ENCODE results near the gene CACNA1S.

Gene CACNA1S

GRCh38 chr1:201112173-201112731, at the start of gene CACNA1S:
Gene CACNA1S, minus strand, starts transcription at chr1:201112426. Its CDS starts 87 bp downstream, at chr1:201112339.
- no peak for DNase-seq

DNA sequence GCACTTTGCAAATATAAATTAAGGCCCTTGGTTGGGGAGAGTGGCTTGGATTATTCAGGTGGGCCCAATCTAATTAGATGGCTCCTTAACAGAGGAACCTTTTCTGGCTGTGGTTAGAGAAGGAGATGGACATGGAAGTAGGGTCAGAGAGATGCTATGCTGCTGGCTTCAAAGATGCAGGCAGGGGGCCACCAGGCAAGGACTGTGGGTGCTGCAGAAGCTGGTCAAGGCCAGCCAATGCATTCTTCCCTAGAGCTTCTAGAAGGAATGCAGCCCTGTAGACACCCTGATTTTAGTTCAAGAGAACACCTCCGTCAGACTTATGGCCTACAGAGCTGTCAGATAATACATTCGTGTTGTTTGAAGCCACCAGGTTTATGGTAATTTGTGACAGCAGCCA, 45.7 kb upstream of the CACNA1S start:
- no peak for DNase-seq

DNA sequence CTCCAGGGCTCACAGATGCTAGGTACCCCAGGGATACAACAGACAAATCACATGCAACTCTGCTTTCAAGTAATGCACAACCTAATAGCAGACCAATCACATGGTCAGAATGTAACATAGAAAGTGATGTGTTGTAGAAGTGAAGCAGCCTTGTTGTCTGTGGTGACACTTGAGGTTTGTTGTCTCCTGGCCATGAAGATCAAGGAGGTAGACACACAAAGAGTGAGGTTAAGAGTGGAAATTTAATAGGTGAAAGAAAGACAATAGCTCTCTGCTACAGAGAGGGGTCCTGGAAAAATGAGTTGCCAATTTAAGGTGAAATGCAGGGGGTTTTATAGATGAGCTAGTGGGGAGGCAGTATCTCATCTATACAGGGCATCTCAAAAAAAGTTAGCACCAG, 44.6 kb upstream of the CACNA1S start:
- DNase-seq: no peak

GRCh38 chr1:201156346-201156745, 44.1 kb upstream of the CACNA1S start:
- no peak for DNase-seq

DNA sequence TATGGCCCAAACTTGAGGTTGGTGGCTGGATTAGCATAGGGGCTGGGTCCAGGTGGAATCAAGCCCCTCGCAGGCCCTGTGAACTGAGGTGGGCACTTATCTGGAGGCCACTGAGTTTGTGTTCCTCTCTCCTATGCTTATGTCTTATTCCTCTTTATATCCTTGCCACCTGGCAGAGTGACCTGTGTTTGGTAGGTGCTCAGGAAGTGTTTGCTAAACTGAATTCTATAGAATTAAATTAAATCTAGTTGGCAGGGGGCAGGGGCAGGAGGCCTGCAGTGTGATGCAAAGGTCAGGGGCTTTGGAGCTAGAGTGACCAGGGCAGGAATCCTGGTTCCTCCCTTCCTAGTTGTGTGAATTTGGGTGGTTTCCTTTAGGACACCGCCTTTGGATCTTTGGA, 43.1 kb upstream of the CACNA1S start:
- no peak for DNase-seq

DNA sequence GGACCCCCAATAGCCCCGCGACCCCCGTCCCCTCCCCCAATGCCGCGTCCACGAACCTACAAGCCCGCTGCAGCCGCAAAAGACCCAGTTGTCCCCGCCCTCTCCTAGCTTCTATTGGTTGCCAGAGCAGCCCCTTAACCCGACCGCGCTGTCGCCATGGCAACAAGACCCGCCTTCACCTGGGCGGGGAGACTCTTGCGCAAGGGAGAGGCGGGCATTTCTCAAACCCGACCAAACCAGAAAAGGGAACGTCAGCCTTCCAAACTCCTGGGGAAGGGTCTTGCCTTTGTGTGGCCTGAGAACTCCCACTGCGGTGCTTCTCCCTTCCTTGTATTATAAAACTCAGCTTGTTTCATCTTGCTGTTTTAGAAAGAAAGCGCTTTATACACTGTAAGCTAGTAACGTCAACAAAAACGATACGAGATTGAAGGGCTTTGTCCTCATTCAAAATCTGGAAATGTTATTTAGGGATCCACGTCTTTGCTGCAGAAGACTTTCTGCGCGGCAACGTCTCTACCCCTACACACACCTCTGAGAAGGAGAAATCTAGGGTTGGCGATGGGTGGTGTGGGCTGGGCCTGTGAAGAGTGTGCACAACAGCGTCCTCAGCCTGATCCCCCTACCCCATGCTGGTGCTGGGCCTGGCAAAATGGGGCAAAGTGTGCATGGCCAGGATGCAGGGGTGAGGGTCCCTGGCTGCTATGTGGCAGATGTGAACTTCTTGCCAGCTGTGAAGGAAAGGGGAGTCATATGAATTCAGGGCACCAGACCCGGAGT, 42.4 kb upstream of the CACNA1S start, which contains the start of gene TMEM9:
TMEM9 (minus strand) TSS at position 86 of the 777 bp plus-strand sequence. CDS start 551 bp downstream, outside the sequence.
- DNase-seq: peak; percentile 91 to 98 (median 95)

GRCh38 chr1:201153474-201154388, 41.5 kb upstream of the CACNA1S start:
- DNase-seq: peak; percentile 13 to 87 (median 86)

DNA sequence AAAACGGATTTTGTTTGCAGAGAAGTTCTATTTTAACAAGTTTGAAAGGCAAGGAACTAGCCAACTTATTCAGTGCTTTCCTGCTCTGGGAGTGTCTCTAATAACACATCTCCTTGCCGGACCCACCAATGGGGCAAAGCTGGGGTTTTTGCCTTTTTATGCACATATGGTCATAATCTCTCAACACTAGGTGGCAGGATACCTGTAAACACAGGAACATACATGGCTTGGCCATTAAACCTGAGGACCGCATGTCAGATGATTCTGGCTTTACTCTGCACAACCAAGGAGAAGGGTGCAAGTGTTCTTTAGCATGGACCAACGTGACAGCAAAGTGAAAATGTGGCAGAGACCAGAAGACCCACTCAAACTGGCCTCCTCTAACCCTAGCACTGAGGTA, 37.2 kb upstream of the CACNA1S start:
- DNase-seq: peak in 1 of 3 experiments; percentile 65

DNA sequence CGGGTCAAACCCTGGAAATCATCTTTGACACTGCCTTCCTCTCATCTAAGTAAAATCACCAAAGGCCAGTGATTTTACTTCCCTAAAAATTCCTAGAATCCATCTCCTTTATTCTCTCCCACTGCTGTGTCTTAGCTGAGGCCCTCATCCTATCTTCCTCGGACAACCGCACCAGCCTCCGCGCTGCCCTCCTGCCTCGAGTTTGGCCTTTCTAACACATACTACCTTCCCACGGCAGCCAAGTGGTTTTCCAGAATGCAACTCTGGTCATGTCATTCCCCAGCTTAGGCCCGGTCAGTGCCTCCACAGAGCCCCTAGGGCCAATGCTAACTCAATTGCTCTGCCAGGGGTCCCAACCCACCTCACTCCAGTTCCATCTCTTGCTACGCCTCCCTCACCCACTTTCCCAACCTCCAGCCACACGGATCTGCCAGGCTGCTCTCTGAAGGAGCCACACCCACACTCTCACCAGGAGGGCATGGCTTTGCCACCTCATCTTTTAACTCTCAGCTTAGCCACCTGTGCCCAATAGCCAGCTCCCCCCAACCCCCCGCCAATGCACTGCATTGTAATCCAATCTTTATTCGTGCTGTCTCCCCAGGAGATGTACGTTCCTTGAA, 35.3 kb upstream of the CACNA1S start:
- DNase-seq: no peak

DNA sequence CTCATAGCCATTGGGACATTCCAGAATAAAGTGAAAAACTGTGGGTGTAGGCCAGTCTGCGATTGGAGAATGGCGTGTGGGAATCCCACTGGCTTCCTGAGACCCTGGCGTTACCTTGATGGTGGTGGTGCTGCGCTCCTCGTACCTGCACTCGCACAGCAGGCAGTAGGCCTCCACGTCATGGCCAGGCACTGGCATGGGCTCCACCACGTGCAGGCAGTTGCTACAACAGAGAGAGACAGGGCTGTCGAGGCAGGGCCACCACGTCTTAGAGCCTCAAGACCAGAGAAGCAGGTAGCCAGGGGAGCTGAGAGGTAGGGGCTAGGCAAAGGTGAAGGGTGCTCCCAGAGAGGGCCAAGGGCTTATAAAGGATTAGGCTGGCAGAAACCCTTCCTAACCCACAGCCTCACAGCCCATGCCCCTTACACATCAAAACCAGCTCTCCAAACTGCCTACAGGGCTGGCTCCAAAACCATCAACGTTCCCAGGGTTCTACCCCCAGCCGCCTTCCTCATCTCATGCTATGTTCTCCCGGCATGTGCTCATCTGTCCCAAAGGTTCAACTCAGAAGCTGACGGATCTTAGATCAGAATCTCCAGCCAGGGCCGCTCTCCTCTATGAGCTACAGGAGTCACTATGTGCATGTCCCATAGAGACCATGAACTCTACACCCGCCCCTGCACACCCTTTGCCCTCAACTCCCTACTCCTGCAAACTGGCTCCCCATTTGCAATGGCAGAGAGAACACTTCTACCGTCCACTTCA, 34.6 kb upstream of the CACNA1S start:
- no peak for DNase-seq

- no peak for DNase-seq
Measured at GRCh38 chr1:201145816-201146215, 33.6 kb upstream of the CACNA1S start.

DNA sequence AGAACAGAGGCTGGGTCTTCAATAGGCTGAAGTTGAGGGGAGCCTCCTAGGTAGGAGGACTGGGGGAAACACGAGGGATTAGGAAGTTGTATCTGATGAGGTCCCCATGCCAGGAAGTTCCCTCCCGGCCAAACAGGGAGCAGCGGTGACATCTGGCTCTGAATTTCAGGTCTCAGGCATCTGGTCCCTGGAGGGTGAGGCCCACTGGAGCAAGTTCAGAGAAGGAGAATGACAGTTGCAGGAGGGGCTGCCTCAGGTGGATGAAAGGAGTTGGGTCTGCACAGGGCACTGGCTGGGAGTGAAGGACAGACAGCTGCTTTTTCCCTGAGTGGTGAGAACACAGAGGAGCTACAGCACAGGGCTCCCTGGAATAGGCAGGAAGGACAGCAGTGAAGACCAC, 32.9 kb upstream of the CACNA1S start:
- DNase-seq: no peak

GRCh38 chr1:201144701-201145100, 32.5 kb upstream of the CACNA1S start:
- no peak for DNase-seq

DNA sequence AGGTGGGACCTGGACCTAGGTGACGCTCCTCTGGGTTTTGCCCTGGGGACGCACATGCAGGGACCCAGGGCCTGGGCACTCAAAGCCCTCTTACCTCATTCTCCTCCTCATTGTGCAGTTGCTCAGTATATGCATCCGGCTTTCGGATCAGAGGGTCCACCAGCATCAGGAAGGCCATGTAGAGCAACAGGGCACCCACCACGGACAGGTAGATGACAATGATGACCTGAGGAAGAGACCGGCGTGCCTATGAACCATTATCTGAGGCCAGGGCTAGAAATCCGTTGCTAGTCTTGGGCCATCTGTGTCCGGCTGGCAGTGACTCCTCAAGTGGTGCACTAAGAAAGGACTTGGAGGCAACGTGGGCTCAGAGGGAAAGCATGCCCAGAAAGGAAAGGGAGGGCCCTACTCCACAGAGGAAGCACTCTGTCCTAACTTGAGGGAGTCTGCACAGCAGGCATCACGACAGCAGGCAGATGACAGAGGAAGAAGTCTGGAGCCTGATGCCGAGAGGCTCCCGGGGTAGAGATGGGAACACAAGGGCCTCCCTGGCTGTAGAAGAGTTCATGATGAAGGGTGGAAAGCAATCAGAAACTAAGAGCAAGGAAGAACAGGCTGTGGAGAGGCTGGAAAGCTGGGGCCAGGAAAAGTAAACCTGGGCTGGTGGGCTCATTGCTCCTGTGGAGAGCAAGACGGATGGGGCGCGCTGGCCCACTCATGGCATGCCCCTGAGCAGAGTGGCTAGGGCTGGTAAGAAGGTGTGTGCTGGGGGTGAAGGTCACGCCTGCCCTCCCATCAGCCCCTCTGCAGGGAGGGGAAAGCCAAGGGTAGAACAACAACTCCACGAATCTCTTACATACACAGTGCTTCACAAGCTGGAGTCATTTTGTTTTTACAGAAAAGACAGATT, 31.8 kb upstream of the CACNA1S start:
- DNase-seq: no peak

DNA sequence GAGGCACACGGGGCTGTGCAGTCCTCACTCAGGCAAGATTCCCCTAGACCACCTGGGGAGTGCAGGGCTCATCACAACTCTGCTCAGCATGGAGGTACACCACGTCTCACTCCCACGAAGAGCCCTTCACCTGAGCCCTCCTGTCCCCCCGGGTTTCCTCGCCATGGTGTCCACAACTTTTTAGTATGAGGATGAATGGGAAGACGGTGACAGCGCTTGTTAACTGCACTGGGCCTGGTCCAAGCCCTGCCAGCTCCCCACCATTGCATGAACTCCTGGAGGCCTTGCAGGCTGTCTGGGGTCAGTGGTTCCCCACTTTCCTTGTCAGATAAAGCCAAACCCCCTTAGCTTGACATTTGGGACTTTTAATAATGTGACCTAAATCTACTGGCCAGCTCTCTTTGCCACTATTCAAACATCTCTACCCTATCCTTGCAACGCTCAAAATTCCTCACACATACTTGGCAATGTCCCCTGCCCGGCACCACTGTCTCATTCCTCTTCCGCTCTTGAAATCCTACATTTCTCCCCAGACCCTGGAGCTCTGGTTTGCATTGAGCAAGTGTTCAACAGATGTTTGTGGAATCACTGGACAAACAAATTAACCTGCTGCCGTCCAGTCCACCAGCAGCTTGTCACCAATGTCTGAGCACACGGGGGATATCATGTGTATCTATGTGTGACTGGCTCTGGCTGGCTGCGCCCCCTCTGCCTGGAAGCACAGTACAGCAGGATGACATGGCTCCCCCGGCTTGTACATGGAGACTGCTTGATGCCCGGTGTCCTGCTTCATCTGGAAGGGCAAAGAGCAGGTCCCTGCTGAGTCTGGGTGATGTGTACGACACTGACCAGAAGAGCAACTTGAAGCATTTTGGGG, 30.9 kb upstream of the CACNA1S start:
- DNase-seq: no peak

- DNase-seq: no peak
Measured at GRCh38 chr1:201142011-201142848, 30.0 kb upstream of the CACNA1S start.

- DNase-seq: no peak
Measured at GRCh38 chr1:201141418-201141817, 29.2 kb upstream of the CACNA1S start.

- DNase-seq: no peak
Measured at GRCh38 chr1:201140941-201141260, 28.7 kb upstream of the CACNA1S start.

DNA sequence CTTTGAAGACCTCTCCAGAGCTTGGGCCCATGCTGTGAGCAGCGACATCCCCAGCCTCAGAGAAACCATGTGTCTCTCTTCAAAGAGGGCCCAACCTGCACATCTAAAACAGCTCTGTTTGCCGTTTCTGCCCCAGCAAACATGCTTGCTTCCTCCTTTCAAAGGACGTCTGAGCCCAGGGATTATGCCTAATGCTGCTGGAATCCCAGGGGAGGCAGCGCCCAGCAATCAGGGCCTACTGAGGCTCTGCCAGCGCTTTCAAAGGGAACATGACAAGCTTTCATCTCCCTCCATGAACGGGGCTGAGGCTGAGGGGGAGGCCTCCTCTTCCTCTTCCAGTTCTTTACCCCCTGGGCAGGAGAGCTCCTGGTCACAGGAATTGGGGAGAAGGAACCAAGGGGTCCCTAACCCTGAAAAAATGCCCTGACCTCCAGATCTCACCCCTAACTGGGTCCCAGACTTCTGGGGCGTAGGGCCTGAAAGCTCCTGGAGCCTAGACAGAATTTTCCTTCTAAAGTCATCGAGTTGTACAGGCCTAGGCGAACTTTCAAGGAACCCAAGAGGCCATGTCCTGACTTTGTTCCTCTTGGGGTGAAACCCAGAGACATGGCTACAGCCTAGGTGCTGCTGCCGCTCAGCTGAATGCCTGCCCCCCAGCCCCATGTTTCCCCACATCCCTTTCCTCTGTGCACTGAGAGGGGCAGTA, 28.2 kb upstream of the CACNA1S start:
- DNase-seq: no peak
